ENCODE measurements around the gene POLDIP2. TPM values are rescaled to one million over a fixed set of nuclear protein-coding genes. Genes with fewer than 3 reads are reported as not detected.

Gene POLDIP2
- total RNA-seq, 4 donors from 2014 or later = 217 to 281 (median 237) TPM

- Histone ChIP-seq H3K4me1 (peaks cover 0 to 2% of the 10 kb centered on the region in 2 donors), H3K27ac (no peak overlapping the region), H3K36me3 (peaks cover 0 to 46% of the 10 kb centered on the region in 2 donors), H3K4me3 (no peak overlapping the region), H3K27me3 (no peaks in the 10 kb centered on the region), H3K9me3 (no peaks in the 10 kb centered on the region)
- TF ChIP-seq CTCF (IDR thresholded peaks at IDR 0.05 in 4 of 5, conservative IDR thresholded peaks at IDR 0.05 in 1 of 5) (no peak), POLR2A (IDR thresholded peaks at IDR 0.05) (no peak)
- no peak for ATAC-seq
- DNase-seq = no peak
- in situ Hi-C loops (cut with MboI; ENCODE audit: low sequenced_read_pairs in 4 of 4) (loop anchor here in 2 of 4 donors (25.0 kb wide), 1 partner anchor 634 kb away; the partner anchor contains the start of gene PHF12 (in 2 of the 2)), intact Hi-C loops (cut with DNase I; ENCODE audit: low total_unique reads) (no loop called here)
Observed at GRCh38 chr17:28328325-28328724, 29.0 kb downstream of the POLDIP2 start.

- peak in 1 of 5 experiments; percentile 7 for TF ChIP-seq CTCF (IDR thresholded peaks at IDR 0.05 in 4 of 5, conservative IDR thresholded peaks at IDR 0.05 in 1 of 5)
- TF ChIP-seq POLR2A (IDR thresholded peaks at IDR 0.05) = no peak
- Histone ChIP-seq H3K4me3 (no peak overlapping the region), H3K27ac (no peak overlapping the region), H3K27me3 (no peaks in the 10 kb centered on the region), H3K4me1 (no peaks in the 10 kb centered on the region), H3K9me3 (no peaks in the 10 kb centered on the region), H3K36me3 (peaks cover 0 to 46% of the 10 kb centered on the region in 2 donors)
- intact Hi-C loops (cut with DNase I; ENCODE audit: low total_unique reads) = no loop called here
- in situ Hi-C loops (cut with MboI; ENCODE audit: low sequenced_read_pairs in 4 of 4) = loop anchor here in 2 of 4 donors (25.0 kb wide), 1 partner anchor 635 kb away; the partner anchor contains the start of gene PHF12 (in 2 of the 2)
- no peak for DNase-seq
- no peak for ATAC-seq
Observed at GRCh38 chr17:28327709-28328108, 29.6 kb downstream of the POLDIP2 start.

- no peaks in the 10 kb centered on the region for H3K27me3 ChIP-seq
- DNase-seq = no peak
- peaks cover 0 to 45% of the 10 kb centered on the region in 2 donors for H3K36me3 ChIP-seq
- H3K4me3 ChIP-seq = no peak overlapping the region
- intact Hi-C loops (cut with DNase I; ENCODE audit: low total_unique reads) = no loop called here
- no peak for ATAC-seq
- in situ Hi-C loops (cut with MboI; ENCODE audit: low sequenced_read_pairs in 4 of 4) = loop anchor here in 2 of 4 donors (25.0 kb wide), 1 partner anchor 635 kb away; the partner anchor contains the start of gene PHF12 (in 2 of the 2)
- TF ChIP-seq CTCF (IDR thresholded peaks at IDR 0.05 in 4 of 5, conservative IDR thresholded peaks at IDR 0.05 in 1 of 5) = no peak
- no peak for TF ChIP-seq POLR2A (IDR thresholded peaks at IDR 0.05)
- no peak overlapping the region for H3K27ac ChIP-seq
- H3K4me1 ChIP-seq = no peaks in the 10 kb centered on the region
- no peaks in the 10 kb centered on the region for H3K9me3 ChIP-seq
Observed at GRCh38 chr17:28327031-28327607, 30.2 kb downstream of the POLDIP2 start.

GRCh38 chr17:28326114-28326513 is 31.2 kb downstream of the POLDIP2 start:
- H3K36me3 ChIP-seq = peaks cover 0 to 35% of the 10 kb centered on the region in 2 donors
- TF ChIP-seq CTCF (IDR thresholded peaks at IDR 0.05 in 4 of 5, conservative IDR thresholded peaks at IDR 0.05 in 1 of 5) (no peak), POLR2A (IDR thresholded peaks at IDR 0.05) (no peak)
- in situ Hi-C loops (cut with MboI; ENCODE audit: low sequenced_read_pairs in 4 of 4) (loop anchor here in 2 of 4 donors (25.0 kb wide), 1 partner anchor 636 kb away; the partner anchor contains the start of gene PHF12 (in 2 of the 2)), intact Hi-C loops (cut with DNase I; ENCODE audit: low total_unique reads) (no loop called here)
- no peak for DNase-seq
- no peaks in the 10 kb centered on the region for H3K4me1 ChIP-seq
- H3K27me3 ChIP-seq = no peaks in the 10 kb centered on the region
- no peaks in the 10 kb centered on the region for H3K9me3 ChIP-seq
- ATAC-seq = no peak
- H3K4me3 ChIP-seq = no peak overlapping the region
- H3K27ac ChIP-seq = no peak overlapping the region
